Osteoblast (primary cell): ENCODE results near the gene SLC4A9. TPM values are rescaled to one million over a fixed set of nuclear protein-coding genes. Genes with fewer than 3 reads are reported as not detected.

Experiments used
- DNase-seq: peaks from one replicate; pipeline ENCODE4 v3.0.0; 2011; ENCODE audit warnings: low spot score, mixed read lengths; ENCODE audit not compliant: insufficient read length; ENCODE audit errors: missing footprints
- H2AFZ ChIP-seq: 2 replicates; pipeline ENCODE4 v1.6.0; 2011; ENCODE audit warnings: mild to moderate bottlenecking, low read length
- H3K27ac ChIP-seq: 2 replicates; pipeline ENCODE4 v1.5.1; 2011; ENCODE audit warnings: mild to moderate bottlenecking, low read depth, low read length, moderate library complexity
- H3K27me3 ChIP-seq: 2 replicates; pipeline ENCODE4 v1.6.0; 2012; ENCODE audit warnings: mild to moderate bottlenecking, control low read depth, inconsistent platforms, low read length, moderate library complexity; ENCODE audit not compliant: insufficient read depth
- H3K36me3 ChIP-seq: 2 replicates; pipeline ENCODE4 v1.5.1; 2011; ENCODE audit warnings: mild to moderate bottlenecking, low read length, control low read depth, moderate library complexity; ENCODE audit not compliant: insufficient read depth
- H3K4me1 ChIP-seq: 2 replicates; pipeline ENCODE4 v1.5.1; 2011; ENCODE audit warnings: mild to moderate bottlenecking, low read length, control low read depth, moderate library complexity; ENCODE audit not compliant: insufficient read depth
- H3K4me2 ChIP-seq: 2 replicates; pipeline ENCODE4 v1.6.0; 2011; ENCODE audit warnings: mild to moderate bottlenecking, low read length; ENCODE audit not compliant: insufficient read depth
- H3K4me3 ChIP-seq: fragments of 200-600 bp; sonication (generic); 3 replicates; pipeline ENCODE4 v1.5.1; 2012; ENCODE audit warnings: mild to moderate bottlenecking, low read length, inconsistent platforms; ENCODE audit not compliant: insufficient read depth
- H3K79me2 ChIP-seq: 2 replicates; pipeline ENCODE4 v1.6.0; 2012; ENCODE audit warnings: mild to moderate bottlenecking, low read length, control low read depth, inconsistent platforms; ENCODE audit not compliant: insufficient read depth
- H3K9me3 ChIP-seq: 2 replicates; pipeline ENCODE4 v1.5.1; 2011; ENCODE audit warnings: low read depth, low read length, control low read depth
- H4K20me1 ChIP-seq: 2 replicates; pipeline ENCODE4 v1.6.0; 2012; ENCODE audit warnings: mild to moderate bottlenecking, low read length, control low read depth; ENCODE audit not compliant: insufficient read depth
- CTCF ChIP-seq: IDR thresholded peaks from 2 replicates; pipeline ENCODE4 v1.5.1; 2011; ENCODE audit warnings: mild to moderate bottlenecking, low read depth, low read length, moderate library complexity; ENCODE audit errors: extremely low read depth
- total RNA-seq: library from RNA; depleted of rRNA; stranded (reverse); fragments of >200 nt; gene quantifications from 2 replicates; pipeline ENCODE4 v1.2.3, GENCODE V29; 2012

SLC4A9 gene
- total RNA-seq, 1 donor: not detected

GRCh38 chr5:140344683-140345423 lies 15.1 kb upstream of the SLC4A9 start:
- Histone ChIP-seq H3K4me2 (peak overlapping the region; percentile 96), H3K4me3 (peak overlapping the region; percentile 85), H3K79me2 (peaks cover 52% of the 10 kb centered on the region), H2AFZ (no peak overlapping the region), H4K20me1 (peaks cover 4% of the 10 kb centered on the region), H3K27ac (peak overlapping the region; percentile 65), H3K9me3 (no peaks in the 10 kb centered on the region), H3K27me3 (no peaks in the 10 kb centered on the region), H3K36me3 (peaks cover 18% of the 10 kb centered on the region), H3K4me1 (peaks cover 42% of the 10 kb centered on the region)
- no peak for TF ChIP-seq CTCF
- DNase-seq: peak; percentile 86

GRCh38 chr5:140345919-140346347 lies 14.1 kb upstream of the SLC4A9 start:
- Histone ChIP-seq H2AFZ (peak overlapping the region; percentile 82), H4K20me1 (peaks cover 4% of the 10 kb centered on the region), H3K4me2 (peak overlapping the region; percentile 96), H3K4me1 (peaks cover 42% of the 10 kb centered on the region), H3K27ac (peak overlapping the region; percentile 65), H3K9me3 (no peaks in the 10 kb centered on the region), H3K36me3 (peaks cover 15% of the 10 kb centered on the region), H3K79me2 (peaks cover 48% of the 10 kb centered on the region), H3K4me3 (peak overlapping the region; percentile 85), H3K27me3 (no peaks in the 10 kb centered on the region)
- peak; percentile 26 for TF ChIP-seq CTCF
- peak; percentile 94 for DNase-seq

DNA sequence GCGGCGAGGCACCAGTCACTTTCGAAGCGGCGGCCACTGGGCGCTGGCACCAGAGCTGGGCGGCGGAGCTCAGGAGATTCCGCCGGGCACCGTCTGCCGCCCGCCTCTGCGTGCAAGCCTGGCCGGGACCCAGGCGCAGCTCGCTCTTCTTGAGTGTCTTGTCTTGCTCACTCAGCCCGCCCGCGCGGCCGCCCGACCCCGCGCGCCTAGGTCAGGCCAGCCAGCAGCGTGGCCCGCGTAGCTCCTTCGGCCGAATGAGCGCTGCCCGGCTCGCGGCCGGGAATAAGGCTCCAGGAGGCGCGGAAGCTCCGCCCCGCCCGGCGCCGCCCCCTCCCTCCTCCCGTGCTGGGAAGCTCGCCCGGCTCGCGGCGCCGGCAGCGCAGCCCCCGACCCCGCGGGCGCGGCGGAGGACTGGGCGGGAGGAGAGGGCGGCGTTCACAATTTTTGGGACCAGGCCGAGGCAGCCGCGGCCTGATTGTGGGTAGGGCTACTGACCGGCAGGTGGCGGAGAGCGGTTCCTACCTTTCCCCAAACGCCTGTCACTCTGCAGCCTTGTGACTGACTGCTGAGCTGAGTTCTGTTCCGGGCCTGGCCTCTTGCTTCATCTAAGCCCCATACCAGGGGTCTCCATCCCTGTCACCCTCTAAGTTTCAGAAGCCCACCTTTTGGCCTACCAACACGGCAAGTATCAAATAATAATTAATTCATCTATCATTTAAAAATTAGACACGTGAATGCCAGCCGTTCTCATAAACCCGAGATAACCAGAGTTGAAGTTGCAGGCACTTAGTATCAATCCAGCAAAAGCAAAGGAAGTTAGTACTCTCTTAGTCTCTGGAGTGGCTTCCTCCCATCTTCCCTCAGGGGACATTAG lies 13.4 kb upstream of the SLC4A9 start, which contains the start of gene HBEGF:
TSS of gene HBEGF (minus strand) at position 256 of the 874 bp plus-strand sequence. CDS start 275 bp downstream, outside the sequence.
- TF ChIP-seq CTCF: peak; percentile 42
- Histone ChIP-seq H3K27me3 (no peaks in the 10 kb centered on the region), H2AFZ (peak within 1 kb of the TSS; percentile 89), H3K36me3 (peaks cover 9% of the 10 kb centered on the region), H3K27ac (peak within 1 kb of the TSS; percentile 65), H3K4me1 (peaks cover 36% of the 10 kb centered on the region), H3K9me3 (no peaks in the 10 kb centered on the region), H4K20me1 (peaks cover 4% of the 10 kb centered on the region), H3K4me3 (peak within 1 kb of the TSS; percentile 85), H3K79me2 (peaks cover 41% of the 10 kb centered on the region), H3K4me2 (peak within 1 kb of the TSS; percentile 96)
- peak; percentile 98 for DNase-seq

- Histone ChIP-seq H3K27me3 (no peaks in the 10 kb centered on the region), H3K9me3 (no peaks in the 10 kb centered on the region), H4K20me1 (peaks cover 4% of the 10 kb centered on the region), H3K27ac (no peak overlapping the region), H2AFZ (no peak overlapping the region), H3K4me3 (no peak overlapping the region), H3K36me3 (peaks cover 1% of the 10 kb centered on the region), H3K4me2 (peak overlapping the region; percentile 96), H3K79me2 (peaks cover 34% of the 10 kb centered on the region), H3K4me1 (peaks cover 28% of the 10 kb centered on the region)
- TF ChIP-seq CTCF: no peak
- DNase-seq: no peak
Measured at GRCh38 chr5:140347360-140347759, 12.6 kb upstream of the SLC4A9 start.
